ENCODE data around the gene EVL.
A peak's percentile ranks its signal among the peaks of the same experiment; 100 is the strongest.

The EVL gene

GRCh38 chr14:100103250-100104005 is 38.2 kb downstream of the EVL start:
- DNase-seq (ENCODE audit: insufficient read length, low spot score): no peak
- no peak for TF ChIP-seq PAX5 (IDR thresholded peaks at IDR 0.05; ENCODE audit: insufficient read depth, low read length, severe bottlenecking)
- no peak for TF ChIP-seq SPI1 (IDR thresholded peaks at IDR 0.05; ENCODE audit: low read depth, low read length)
- TF ChIP-seq POU2F2 (IDR thresholded peaks at IDR 0.05; ENCODE audit: low read depth, low read length): no peak
- TF ChIP-seq POLR2A (IDR thresholded peaks at IDR 0.05; ENCODE audit: low read depth, low read length): no peak
- TF ChIP-seq POLR2AphosphoS5 (IDR thresholded peaks at IDR 0.05; ENCODE audit: low read depth, low read length): no peak
- no peak for TF ChIP-seq TAF1 (IDR thresholded peaks at IDR 0.05; ENCODE audit: low read depth, low read length)
- no peak for FAIRE-seq

DNA sequence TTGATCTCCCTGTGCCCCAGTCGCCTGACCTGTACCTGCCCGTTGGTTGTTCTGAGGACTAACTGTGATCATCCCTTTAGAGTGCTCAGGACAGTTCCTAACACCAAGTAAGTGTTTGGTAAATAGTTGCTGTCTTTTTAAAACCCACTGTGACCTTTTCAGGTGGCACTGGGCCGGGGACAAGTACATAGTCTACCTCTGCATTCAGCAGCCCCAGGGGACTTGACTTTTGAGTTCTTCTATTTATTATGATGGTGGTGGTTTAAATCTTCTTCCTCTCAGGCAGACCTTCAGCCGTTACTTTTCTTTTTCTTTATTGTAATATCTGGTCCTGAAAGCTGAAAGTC is 38.8 kb downstream of the EVL start:
- no peak for DNase-seq (ENCODE audit: insufficient read length, low spot score)
- TF ChIP-seq POU2F2 (IDR thresholded peaks at IDR 0.05; ENCODE audit: low read depth, low read length): no peak

GRCh38 chr14:100104523-100105300 is 39.5 kb downstream of the EVL start:
- no peak for TF ChIP-seq TAF1 (IDR thresholded peaks at IDR 0.05; ENCODE audit: low read depth, low read length)
- no peak for DNase-seq (ENCODE audit: insufficient read length, low spot score)
- no peak for FAIRE-seq

More for the DNA sequence above, 38.8 kb downstream of the EVL start:
- FAIRE-seq: no peak

- DNase-seq (ENCODE audit: insufficient read length, low spot score) (no peak), FAIRE-seq (no peak)
- TF ChIP-seq POU2F2 (IDR thresholded peaks at IDR 0.05; ENCODE audit: low read depth, low read length) (no peak), POLR2A (IDR thresholded peaks at IDR 0.05; ENCODE audit: low read depth, low read length) (no peak), TAF1 (IDR thresholded peaks at IDR 0.05; ENCODE audit: low read depth, low read length) (no peak), SPI1 (IDR thresholded peaks at IDR 0.05; ENCODE audit: low read depth, low read length) (no peak), PAX5 (IDR thresholded peaks at IDR 0.05; ENCODE audit: insufficient read depth, low read length, severe bottlenecking) (no peak)
Measured at GRCh38 chr14:100105357-100106169, 40.3 kb downstream of the EVL start.

GRCh38 chr14:100106250-100107112 is 41.3 kb downstream of the EVL start:
- no peak for TF ChIP-seq POU2F2 (IDR thresholded peaks at IDR 0.05; ENCODE audit: low read depth, low read length)
- TF ChIP-seq POLR2AphosphoS5 (IDR thresholded peaks at IDR 0.05; ENCODE audit: low read depth, low read length): no peak
- no peak for TF ChIP-seq TAF1 (IDR thresholded peaks at IDR 0.05; ENCODE audit: low read depth, low read length)
- TF ChIP-seq PAX5 (IDR thresholded peaks at IDR 0.05; ENCODE audit: insufficient read depth, low read length, severe bottlenecking): no peak
- TF ChIP-seq SPI1 (IDR thresholded peaks at IDR 0.05; ENCODE audit: low read depth, low read length): no peak
- DNase-seq (ENCODE audit: insufficient read length, low spot score) (no peak), FAIRE-seq (no peak)

- DNase-seq (ENCODE audit: insufficient read length, low spot score) (no peak), FAIRE-seq (peak; percentile 28)
- TF ChIP-seq TAF1 (IDR thresholded peaks at IDR 0.05; ENCODE audit: low read depth, low read length) (no peak), PAX5 (IDR thresholded peaks at IDR 0.05; ENCODE audit: insufficient read depth, low read length, severe bottlenecking) (no peak), POLR2A (IDR thresholded peaks at IDR 0.05; ENCODE audit: low read depth, low read length) (no peak), POLR2AphosphoS5 (IDR thresholded peaks at IDR 0.05; ENCODE audit: low read depth, low read length) (no peak), POU2F2 (IDR thresholded peaks at IDR 0.05; ENCODE audit: low read depth, low read length) (no peak), SPI1 (IDR thresholded peaks at IDR 0.05; ENCODE audit: low read depth, low read length) (no peak)
Measured at GRCh38 chr14:100107236-100107635, 42.0 kb downstream of the EVL start.

DNA sequence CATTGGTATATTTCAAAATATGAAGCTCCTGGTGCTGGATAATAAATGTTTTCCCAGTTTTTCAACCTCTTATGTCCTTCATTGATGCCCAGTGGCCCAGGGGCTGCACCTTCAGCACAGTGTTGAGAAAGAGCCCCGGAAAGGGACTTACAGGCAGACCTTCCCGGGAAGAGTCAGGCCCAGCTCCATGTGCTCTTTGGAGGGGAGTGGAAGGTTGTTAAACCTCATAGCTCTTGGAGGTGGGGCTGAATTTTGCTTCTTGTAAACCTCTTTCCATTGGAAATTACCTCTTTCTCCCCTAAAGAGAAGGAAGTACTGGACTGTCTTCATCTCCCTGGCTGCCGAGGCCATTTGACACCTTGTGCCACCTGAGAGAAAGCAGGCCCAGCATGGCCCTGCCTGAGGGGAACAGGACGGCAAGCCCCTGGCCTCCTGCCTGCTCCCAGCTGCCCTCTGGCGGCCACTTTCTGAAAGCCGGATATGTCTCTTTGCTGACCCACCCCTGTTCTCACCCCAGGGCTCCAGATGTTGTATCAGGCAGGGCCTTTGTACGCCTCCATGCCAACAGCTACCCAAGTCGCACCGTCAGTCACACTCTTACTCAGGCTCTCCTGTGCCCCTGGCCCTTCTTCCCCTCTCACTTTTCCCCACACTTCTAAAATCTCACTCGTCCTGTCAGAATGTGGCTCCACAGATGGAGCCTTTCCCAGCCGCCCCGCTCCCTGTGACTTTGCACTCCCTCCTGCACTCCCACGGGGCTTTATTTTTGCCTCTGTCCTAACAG is 43.0 kb downstream of the EVL start:
- peak; percentile 93 for FAIRE-seq

GRCh38 chr14:100108840-100109593 is 43.8 kb downstream of the EVL start:
- no peak for FAIRE-seq
- no peak for DNase-seq (ENCODE audit: insufficient read length, low spot score)
- TF ChIP-seq SPI1 (IDR thresholded peaks at IDR 0.05; ENCODE audit: low read depth, low read length): no peak
- TF ChIP-seq POLR2AphosphoS5 (IDR thresholded peaks at IDR 0.05; ENCODE audit: low read depth, low read length): no peak
- TF ChIP-seq PAX5 (IDR thresholded peaks at IDR 0.05; ENCODE audit: insufficient read depth, low read length, severe bottlenecking): no peak
- TF ChIP-seq TAF1 (IDR thresholded peaks at IDR 0.05; ENCODE audit: low read depth, low read length): no peak
- TF ChIP-seq POU2F2 (IDR thresholded peaks at IDR 0.05; ENCODE audit: low read depth, low read length): no peak
- TF ChIP-seq POLR2A (IDR thresholded peaks at IDR 0.05; ENCODE audit: low read depth, low read length): no peak

More for the DNA sequence above, 43.0 kb downstream of the EVL start:
- peak; percentile 77 for DNase-seq (ENCODE audit: insufficient read length, low spot score)
- TF ChIP-seq SPI1 (IDR thresholded peaks at IDR 0.05; ENCODE audit: low read depth, low read length): 0 out of 2 replicates have a peak, but pooled peaks have one; percentile 1
- TF ChIP-seq POLR2A (IDR thresholded peaks at IDR 0.05; ENCODE audit: low read depth, low read length): no peak
- TF ChIP-seq PAX5 (IDR thresholded peaks at IDR 0.05; ENCODE audit: insufficient read depth, low read length, severe bottlenecking): no peak
- TF ChIP-seq TAF1 (IDR thresholded peaks at IDR 0.05; ENCODE audit: low read depth, low read length): no peak
- no peak for TF ChIP-seq POU2F2 (IDR thresholded peaks at IDR 0.05; ENCODE audit: low read depth, low read length)
- no peak for TF ChIP-seq POLR2AphosphoS5 (IDR thresholded peaks at IDR 0.05; ENCODE audit: low read depth, low read length)

Measured in GM12891 (cell line).